Dendritic cell treated with granulocyte-macrophage colony-stimulating factor and Interleukin-4, amounts not matched to agents 40 ng/mL and 50 ng/mL, for 4 days (primary cell): Measurements from ENCODE around the gene EML1.

Source experiments
- H3K27ac Mint-ChIP-seq: one replicate; pipeline ENCODE4 v1.8.0; 2022; ENCODE audit warnings: mild to moderate bottlenecking, mixed read lengths
- H3K27me3 Mint-ChIP-seq: one replicate; pipeline ENCODE4 v1.8.0; 2022; ENCODE audit warnings: mild to moderate bottlenecking, mixed read lengths
- H3K36me3 Mint-ChIP-seq: one replicate; pipeline ENCODE4 v1.8.0; 2022; ENCODE audit warnings: low read depth, mixed read lengths
- H3K4me1 Mint-ChIP-seq: one replicate; pipeline ENCODE4 v1.8.0; 2022; ENCODE audit warnings: low read depth, mixed read lengths
- H3K4me3 Mint-ChIP-seq: one replicate; pipeline ENCODE4 v1.8.0; 2022; ENCODE audit warnings: mild to moderate bottlenecking, moderate library complexity, mixed read lengths
- H3K9me3 Mint-ChIP-seq: one replicate; pipeline ENCODE4 v1.8.0; 2022; ENCODE audit warnings: mixed read lengths
- intact Hi-C: fragments of 100-400 bp; cut with micrococcal nuclease; formaldehyde crosslinking; loops from one replicate; pipeline ENCODE4 v1.15.0; 2022

EML1 gene

DNA sequence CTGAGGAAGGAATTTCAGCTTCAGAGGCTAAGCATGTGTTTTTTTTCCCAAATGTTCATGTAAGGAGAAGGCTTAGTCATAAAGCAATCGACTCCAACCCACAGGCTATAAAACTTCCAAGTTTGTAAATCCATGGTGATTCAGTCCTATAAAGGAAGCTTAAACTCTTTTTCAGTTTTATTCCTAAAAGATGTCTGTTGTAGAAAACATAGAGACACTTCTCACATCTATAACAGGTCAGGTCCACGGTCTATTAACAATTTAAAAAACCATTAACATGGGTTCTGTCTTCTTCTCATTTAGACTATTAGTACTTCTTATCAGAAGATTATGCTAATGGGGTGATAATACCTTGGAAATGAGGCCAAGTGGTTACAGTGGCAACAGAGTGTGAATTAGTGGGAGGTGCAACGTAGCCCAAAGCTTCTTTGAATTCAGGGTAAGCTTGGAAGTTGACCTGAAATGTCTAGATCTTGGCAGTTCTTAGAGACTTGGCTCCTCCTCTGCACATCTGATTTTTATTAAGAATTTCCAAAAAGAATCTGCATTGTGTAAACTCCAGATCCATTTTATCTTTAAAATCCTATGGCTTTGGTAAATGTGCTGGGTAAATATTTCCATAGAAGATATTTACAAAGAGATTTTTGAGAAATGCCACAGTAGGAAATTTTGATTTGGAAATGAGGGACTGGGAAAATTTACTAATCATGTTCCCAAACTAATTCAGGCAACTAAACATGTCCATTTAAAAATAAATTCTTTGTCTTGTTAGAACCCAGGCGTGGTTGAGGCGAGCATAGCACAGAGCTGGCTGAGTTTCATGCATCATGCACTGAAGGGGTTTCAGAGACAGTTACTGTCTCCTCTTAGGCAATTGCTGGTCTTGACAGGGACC, 86.4 kb downstream of the EML1 start:
- Mint-ChIP-seq H3K27ac (no peak overlapping the region), H3K4me3 (no peak overlapping the region), H3K4me1 (no peaks in the 10 kb centered on the region), H3K9me3 (no peaks in the 10 kb centered on the region), H3K36me3 (no peaks in the 10 kb centered on the region), H3K27me3 (peaks cover 20% of the 10 kb centered on the region)
- intact Hi-C loops = no loop called here

DNA sequence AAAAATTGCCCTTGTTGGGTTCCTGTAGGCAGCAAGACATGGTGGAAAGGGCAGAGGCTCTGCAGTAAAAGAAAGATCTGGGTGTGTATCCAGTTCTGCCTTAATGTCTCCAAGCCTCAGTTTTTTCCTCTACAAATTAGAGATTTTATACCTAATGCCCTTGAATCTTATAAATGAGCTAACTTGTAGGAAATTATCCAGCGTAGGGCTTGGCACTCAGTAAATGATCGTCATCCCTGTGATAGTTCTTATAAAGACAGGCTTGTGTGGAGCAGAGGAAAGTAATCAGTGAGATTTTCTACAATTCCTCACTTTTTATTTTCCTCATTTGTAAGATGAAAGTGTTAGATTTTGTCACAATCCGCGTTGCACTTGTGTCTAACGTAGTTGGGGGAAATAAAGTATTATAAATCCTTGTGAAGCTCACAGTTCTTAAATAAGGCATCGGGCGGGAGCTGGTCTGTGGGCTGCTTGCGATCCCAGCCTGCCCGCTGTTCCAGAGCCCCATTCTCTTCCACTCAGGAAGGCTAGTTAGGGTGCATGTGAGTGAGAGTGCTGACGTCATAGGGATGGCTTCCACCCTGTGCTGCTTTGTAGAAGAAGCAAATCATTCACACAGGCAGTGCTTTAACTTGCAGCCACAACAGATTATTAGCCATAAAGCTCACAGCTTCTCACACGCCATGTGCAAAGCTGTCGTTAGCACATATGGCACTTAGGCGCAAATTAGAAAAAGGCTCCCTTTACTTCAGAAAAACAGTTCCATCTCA, 87.6 kb downstream of the EML1 start:
- Mint-ChIP-seq H3K27me3 (peaks cover 20% of the 10 kb centered on the region), H3K4me3 (no peak overlapping the region), H3K36me3 (no peaks in the 10 kb centered on the region), H3K27ac (no peak overlapping the region), H3K9me3 (no peaks in the 10 kb centered on the region), H3K4me1 (no peaks in the 10 kb centered on the region)
- intact Hi-C loops = no loop called here

DNA sequence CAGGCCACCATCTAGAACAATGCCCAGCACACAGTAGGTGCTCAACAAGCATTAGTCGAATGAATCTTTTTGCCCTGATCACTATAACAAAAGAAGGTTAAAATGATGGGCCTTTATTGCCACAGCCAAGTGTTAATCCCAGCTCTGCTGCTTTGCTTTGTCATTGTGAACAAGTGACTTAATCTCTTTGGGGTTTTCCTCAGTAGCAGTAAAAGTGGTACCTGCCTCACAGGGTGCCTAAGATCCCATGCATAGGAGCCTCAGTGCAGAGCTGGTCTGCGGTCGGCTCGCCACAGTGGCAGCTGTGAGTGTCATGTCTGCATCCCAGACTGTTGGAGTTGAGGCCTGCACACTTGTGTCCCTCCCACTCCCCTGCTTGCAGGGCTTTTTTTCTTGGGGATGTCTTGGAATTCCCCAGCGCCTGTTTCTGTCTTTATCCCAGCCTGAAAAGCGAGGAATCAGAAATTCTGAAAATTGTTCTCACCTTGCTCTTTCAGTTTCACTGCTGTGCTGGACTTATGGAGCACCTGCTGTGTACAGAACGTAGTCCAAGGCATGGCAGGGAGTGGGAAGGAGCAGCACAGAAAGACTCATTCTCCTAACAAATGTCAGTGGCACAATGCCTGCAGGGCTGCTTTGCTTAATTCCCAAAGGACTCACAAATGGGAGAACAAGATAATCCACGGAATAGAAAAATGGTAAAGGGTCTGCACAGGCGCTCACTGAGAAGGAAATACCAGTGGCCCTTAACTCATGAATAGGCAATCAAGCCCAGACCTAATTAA, 90.8 kb downstream of the EML1 start:
- Mint-ChIP-seq H3K27me3 (peaks cover 11% of the 10 kb centered on the region), H3K4me3 (no peak overlapping the region), H3K27ac (no peak overlapping the region), H3K9me3 (no peaks in the 10 kb centered on the region), H3K36me3 (no peaks in the 10 kb centered on the region), H3K4me1 (no peaks in the 10 kb centered on the region)
- intact Hi-C loops = loop anchor here (2.0 kb wide), 1 partner anchor 153 kb away; no protein-coding TSS in a partner anchor

DNA sequence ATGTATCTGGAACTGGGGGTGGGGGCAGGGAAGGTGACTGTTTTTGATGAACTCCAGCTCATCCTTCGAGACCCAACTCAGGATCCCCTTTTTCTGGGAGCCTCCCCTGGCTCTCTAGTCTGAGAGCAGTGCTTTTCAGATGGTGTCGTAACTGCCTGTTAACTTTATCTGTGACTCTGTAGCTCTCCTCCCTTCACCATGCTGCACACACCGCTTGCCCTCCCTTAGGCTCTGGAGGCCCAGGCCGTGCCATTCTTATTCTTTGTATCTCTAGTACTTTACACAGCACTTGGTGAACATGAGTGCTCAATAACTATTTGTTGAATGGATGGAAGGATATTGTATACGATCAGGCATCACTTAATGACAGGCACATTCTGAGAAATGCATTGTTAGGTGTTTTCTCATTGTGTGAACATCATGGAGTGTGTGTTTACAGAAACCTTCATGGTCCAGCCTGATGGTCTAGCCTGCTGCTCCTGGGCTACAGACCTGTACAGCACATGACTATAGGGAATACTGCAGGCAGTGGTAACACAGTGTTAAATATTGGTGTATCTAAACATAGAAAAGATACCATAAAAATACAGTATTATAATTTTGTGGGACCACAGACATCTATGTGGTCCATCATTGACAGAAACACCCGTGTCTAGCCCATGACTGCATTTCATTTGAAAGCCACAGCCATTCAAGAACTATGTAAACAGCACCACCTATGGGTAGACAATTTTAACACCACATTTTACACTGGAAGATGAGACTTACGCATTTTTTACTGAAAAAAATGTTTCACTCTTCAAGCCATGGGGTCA, 91.8 kb downstream of the EML1 start:
- intact Hi-C loops = loop anchor here (1.0 to 5.0 kb wide), 3 partner anchors 154 to 368 kb away; no protein-coding TSS in a partner anchor
- Mint-ChIP-seq H3K36me3 (no peaks in the 10 kb centered on the region), H3K27ac (no peak overlapping the region)

DNA sequence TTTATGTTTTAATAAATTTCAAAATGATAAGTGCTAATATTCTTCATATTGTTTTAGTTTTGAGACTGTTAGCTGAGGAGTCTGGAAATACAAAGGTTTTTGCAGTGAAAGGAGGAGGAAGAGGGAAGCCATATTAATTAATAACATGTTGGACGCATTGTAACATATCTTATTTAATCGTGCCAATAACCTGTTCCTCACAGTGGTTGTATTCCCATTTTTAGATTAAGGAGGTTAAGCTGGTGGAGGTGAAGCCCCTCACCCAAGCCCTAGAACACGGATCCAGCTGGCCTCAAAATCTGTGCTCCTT, 92.4 kb downstream of the EML1 start:
- intact Hi-C loops = loop anchor here (1.0 to 5.0 kb wide), 3 partner anchors 155 to 368 kb away; no protein-coding TSS in a partner anchor
- Mint-ChIP-seq H3K4me3 (no peak overlapping the region), H3K27ac (no peak overlapping the region), H3K27me3 (peaks cover 8% of the 10 kb centered on the region), H3K36me3 (no peaks in the 10 kb centered on the region), H3K9me3 (no peaks in the 10 kb centered on the region), H3K4me1 (no peaks in the 10 kb centered on the region)

More for the DNA sequence above, 91.8 kb downstream of the EML1 start:
- Mint-ChIP-seq H3K27me3 (peaks cover 12% of the 10 kb centered on the region), H3K9me3 (no peaks in the 10 kb centered on the region), H3K4me3 (no peak overlapping the region), H3K4me1 (no peaks in the 10 kb centered on the region)

DNA sequence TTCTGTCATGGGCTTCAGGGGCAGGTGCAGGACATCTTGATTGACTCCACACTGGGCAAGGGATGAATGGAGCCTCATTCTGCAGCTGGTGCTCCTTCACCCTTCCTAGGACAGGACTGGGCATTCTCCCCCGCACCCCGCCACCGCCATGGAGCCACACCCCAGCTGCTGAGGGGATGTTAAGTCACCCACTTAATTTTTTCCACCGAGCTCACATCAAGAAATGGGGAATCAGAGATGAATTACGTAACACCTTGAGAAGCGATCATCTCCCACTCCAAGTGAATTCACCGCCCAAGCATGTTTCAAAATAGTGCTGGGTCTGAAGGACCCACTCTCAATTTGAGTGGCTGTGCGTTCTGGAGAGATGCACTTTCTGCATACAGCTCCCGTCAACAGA, 94.2 kb downstream of the EML1 start:
- Mint-ChIP-seq H3K27me3 (peaks cover 4% of the 10 kb centered on the region), H3K27ac (no peak overlapping the region), H3K4me1 (no peaks in the 10 kb centered on the region), H3K9me3 (no peaks in the 10 kb centered on the region), H3K4me3 (no peak overlapping the region), H3K36me3 (no peaks in the 10 kb centered on the region)
- intact Hi-C loops = loop anchor here (5.0 kb wide), 1 partner anchor 370 kb away; no protein-coding TSS in a partner anchor

DNA sequence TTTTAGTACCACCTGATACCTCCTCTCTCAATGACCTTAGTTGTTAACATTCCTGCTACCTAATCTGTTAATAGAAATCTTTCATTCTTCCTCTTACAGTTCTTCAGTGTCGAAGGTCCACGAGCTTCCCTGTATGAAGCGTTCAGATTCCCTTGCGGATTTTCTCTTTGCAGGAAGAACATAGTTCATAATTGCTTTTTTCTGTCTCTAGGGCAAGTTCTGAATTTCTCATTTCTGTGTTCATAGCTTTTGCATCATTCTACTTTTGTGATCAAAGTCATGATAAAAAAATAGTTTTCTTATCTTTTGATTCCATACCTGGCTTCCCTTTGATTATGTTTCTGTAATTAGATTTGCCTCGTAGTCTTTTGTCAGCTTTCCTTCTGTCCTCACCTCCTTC, 94.9 kb downstream of the EML1 start:
- H3K36me3 Mint-ChIP-seq = no peaks in the 10 kb centered on the region
- no peaks in the 10 kb centered on the region for H3K9me3 Mint-ChIP-seq
- intact Hi-C loops = loop anchor here (5.0 kb wide), 1 partner anchor 371 kb away; no protein-coding TSS in a partner anchor
- no peaks in the 10 kb centered on the region for H3K4me1 Mint-ChIP-seq
- H3K4me3 Mint-ChIP-seq = no peak overlapping the region
- H3K27me3 Mint-ChIP-seq = peaks cover 4% of the 10 kb centered on the region
- H3K27ac Mint-ChIP-seq = no peak overlapping the region

DNA sequence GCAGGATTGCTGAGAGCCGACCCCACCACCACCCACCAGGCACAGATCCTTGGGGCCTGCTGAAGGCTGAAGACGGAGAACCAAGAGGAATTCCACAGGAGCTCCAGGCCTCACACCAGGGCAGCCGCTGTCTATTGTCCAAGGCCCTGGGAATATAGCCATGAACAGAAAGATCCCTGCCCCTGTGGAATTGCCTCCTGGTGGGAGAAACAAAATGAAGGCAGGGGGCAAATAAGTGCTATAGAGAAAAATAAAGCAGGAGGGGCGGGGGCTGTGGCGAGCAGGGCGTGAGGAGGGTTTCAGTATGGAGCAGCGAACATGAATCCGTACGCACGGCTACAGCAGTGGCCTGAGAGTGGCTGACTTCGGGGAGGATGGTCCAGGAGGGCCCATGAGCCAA, 96.1 kb downstream of the EML1 start:
- H3K9me3 Mint-ChIP-seq = no peaks in the 10 kb centered on the region
- H3K4me1 Mint-ChIP-seq = no peaks in the 10 kb centered on the region
- no peak overlapping the region for H3K27ac Mint-ChIP-seq
- intact Hi-C loops = loop anchor here (5.0 kb wide), 1 partner anchor 372 kb away; no protein-coding TSS in a partner anchor
- H3K4me3 Mint-ChIP-seq = no peak overlapping the region
- no peaks in the 10 kb centered on the region for H3K36me3 Mint-ChIP-seq
- H3K27me3 Mint-ChIP-seq = peaks cover 4% of the 10 kb centered on the region

DNA sequence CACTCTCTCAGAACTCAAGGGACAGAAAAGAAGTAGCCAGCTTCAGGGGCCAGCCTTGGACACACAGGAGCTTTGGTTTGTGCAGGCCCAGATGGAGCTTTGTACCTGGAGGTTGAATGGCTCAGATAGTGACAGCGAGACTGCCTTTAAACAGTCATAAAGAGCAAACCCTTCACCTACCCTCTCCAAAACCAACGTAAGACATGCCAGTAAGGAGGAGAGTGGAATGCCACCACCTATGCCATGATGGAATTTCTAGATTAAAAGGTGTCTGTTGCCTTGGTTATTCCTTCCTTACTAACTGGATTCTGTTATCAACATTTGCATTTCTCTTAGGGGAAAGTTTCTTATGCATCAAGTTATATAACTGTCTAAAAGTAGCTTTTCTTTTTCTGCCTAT, 98.1 kb downstream of the EML1 start:
- peaks cover 4% of the 10 kb centered on the region for H3K27me3 Mint-ChIP-seq
- H3K9me3 Mint-ChIP-seq = no peaks in the 10 kb centered on the region
- intact Hi-C loops = no loop called here
- H3K36me3 Mint-ChIP-seq = no peaks in the 10 kb centered on the region
- H3K4me1 Mint-ChIP-seq = no peaks in the 10 kb centered on the region
- H3K4me3 Mint-ChIP-seq = no peak overlapping the region
- H3K27ac Mint-ChIP-seq = no peak overlapping the region

DNA sequence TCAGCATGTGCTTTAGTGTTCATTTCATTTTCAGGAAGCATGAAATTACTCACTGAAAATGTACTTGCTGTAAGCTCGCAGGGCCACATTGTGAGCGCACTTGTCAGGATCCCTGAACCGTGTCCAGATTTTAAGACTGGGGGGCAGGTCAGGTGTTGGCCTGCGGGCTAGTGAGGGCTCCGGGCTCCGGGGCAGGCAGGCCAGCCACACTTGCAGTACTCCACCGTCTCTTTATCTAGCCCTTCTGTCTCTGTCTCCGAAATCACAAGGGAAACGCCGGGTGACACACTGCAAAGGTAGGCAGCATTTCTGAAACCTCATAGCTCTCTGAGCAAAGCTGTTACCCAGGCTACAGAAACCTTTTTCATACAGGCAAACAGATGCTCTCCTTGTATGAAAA, 98.7 kb downstream of the EML1 start:
- Mint-ChIP-seq H3K27ac (no peak overlapping the region), H3K36me3 (no peaks in the 10 kb centered on the region), H3K27me3 (peaks cover 4% of the 10 kb centered on the region), H3K9me3 (no peaks in the 10 kb centered on the region), H3K4me3 (no peak overlapping the region), H3K4me1 (no peaks in the 10 kb centered on the region)
- intact Hi-C loops = no loop called here

DNA sequence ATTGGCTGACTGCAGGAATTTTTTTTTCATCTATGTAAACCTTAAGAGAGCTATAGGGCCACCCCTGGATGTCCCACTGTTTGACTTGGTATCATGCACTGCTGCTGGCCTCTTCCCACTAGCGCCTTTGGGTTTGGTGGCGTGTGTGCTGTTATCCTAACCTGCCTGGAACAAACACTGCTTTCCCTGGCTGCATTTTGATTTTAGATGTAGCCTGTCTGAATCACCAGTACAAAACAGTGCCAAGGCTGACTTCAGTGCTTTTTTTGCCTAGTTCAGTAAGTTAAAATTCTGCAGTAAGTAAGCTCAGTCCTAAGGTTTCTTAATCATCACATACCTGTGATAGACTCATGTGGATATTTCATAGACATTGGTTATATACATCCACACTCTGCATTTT, 99.2 kb downstream of the EML1 start:
- Mint-ChIP-seq H3K4me1 (no peaks in the 10 kb centered on the region), H3K9me3 (no peaks in the 10 kb centered on the region), H3K27me3 (peaks cover 3% of the 10 kb centered on the region), H3K27ac (no peak overlapping the region), H3K4me3 (no peak overlapping the region), H3K36me3 (no peaks in the 10 kb centered on the region)
- intact Hi-C loops = no loop called here

DNA sequence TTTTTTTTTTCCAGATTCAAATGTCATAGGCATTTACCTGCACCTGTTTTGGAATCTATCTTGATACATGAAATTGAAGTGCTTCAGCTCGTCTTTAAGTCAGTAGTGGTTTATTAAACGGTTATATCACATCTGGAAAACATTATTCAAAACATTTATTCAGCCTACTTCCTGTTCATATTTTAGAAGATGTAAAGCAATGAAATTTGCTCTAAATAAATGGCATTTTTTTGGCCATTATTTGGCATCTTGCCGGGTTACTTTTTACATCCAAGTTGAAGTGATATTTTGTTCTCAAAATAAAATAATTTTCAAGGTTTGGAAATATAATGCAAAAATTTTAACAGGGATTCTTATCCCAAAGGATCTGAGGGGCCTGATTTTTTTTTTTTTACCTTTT, 103.1 kb downstream of the EML1 start:
- no peak overlapping the region for H3K4me3 Mint-ChIP-seq

DNA sequence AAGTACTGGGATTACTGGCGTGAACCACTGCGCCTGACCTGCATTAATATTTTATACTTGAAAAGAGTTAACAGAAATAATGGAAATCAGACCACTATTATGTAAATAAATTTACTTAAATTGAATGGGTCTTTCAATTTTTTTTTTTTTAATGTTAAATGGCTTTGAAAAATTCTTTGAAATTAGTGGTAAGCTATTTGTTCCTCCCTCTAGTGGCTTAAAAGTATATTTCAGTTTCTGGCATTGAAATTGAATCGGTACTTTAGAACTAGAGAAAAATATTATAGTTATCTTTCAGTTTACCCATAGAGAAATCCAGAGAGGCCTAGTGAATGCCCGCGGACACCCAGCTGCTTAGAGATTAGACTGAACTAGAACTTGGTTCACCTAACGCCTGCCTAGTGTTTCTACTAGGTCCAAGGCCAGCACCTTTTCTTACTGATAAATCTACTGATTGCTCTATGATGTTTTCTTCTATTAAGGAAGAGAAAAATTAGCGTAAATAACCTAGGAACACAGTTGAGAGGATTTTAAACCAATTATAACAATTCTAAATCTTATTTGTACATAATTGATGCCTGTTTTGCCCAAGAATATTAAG, 106.5 kb downstream of the EML1 start:
- H3K4me3 Mint-ChIP-seq = no peak overlapping the region
- no peaks in the 10 kb centered on the region for H3K4me1 Mint-ChIP-seq
- H3K36me3 Mint-ChIP-seq = no peaks in the 10 kb centered on the region
- no peak overlapping the region for H3K27ac Mint-ChIP-seq
- peaks cover 3% of the 10 kb centered on the region for H3K27me3 Mint-ChIP-seq
- no peaks in the 10 kb centered on the region for H3K9me3 Mint-ChIP-seq
- intact Hi-C loops = no loop called here

More for the DNA sequence above, 103.1 kb downstream of the EML1 start:
- H3K36me3 Mint-ChIP-seq = no peaks in the 10 kb centered on the region
- H3K9me3 Mint-ChIP-seq = no peaks in the 10 kb centered on the region
- no peaks in the 10 kb centered on the region for H3K4me1 Mint-ChIP-seq
- intact Hi-C loops = no loop called here
- H3K27me3 Mint-ChIP-seq = peaks cover 2% of the 10 kb centered on the region
- H3K27ac Mint-ChIP-seq = no peak overlapping the region
